Fibroblast of the aortic adventitia (primary cell): Measurements from ENCODE around the gene AKR1A1. TPM values are rescaled to one million over a fixed set of nuclear protein-coding genes. Genes with fewer than 3 reads are reported as not detected.
"Not testable (repeated sequence)": the region's sequence is repeated elsewhere in the genome, so short reads cannot be mapped to it uniquely, and the experiment has no call there.

ENCODE experiments used
- DNase-seq: peaks from one replicate; pipeline ENCODE4 v3.0.0-alpha.2; 2010; ENCODE audit warnings: low read depth
- H3K4me3 ChIP-seq: 2 replicates; pipeline ENCODE4 v1.5.1; 2011; ENCODE audit warnings: low read depth, mild to moderate bottlenecking, control low read depth, low read length, moderate library complexity
- total RNA-seq: library from RNA; depleted of rRNA; stranded (reverse); fragments of >200 nt; gene quantifications from 2 replicates; pipeline ENCODE4 v1.2.3, GENCODE V29; 2012; ENCODE audit warnings: low replicate concordance
- TF ChIP-seq, protein P1 (sequence below): IDR thresholded peaks from 2 replicates; pipeline ENCODE4 v1.5.1; 2011; ENCODE audit warnings: mild to moderate bottlenecking, low read length, control low read depth, inconsistent platforms; ENCODE audit not compliant: insufficient read depth

Gene AKR1A1
- total RNA-seq, 1 donor = 128 TPM

DNA sequence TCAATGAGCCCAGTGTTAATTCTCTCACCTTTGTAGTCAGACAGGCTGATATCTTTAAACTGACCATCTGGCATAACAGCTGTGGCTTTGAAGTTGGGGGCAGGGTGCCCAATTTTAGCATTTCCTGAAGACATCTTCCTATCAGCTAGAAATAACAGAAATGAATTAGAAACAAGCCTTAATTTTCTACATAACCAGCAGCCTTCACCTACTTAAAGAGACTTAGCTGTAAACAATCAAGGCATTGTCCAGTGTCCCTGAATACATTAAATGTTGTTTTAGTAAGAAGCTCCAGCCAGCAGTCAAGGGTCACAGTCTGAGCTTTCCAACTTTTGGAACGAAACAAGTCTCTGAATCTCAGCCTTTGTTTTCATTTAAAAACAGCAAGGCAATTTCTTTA, 31.7 kb upstream of the AKR1A1 start:
- H3K4me3 ChIP-seq = peak overlapping the region; percentile 56
- DNase-seq = no peak
- TF ChIP-seq, protein P1, sequence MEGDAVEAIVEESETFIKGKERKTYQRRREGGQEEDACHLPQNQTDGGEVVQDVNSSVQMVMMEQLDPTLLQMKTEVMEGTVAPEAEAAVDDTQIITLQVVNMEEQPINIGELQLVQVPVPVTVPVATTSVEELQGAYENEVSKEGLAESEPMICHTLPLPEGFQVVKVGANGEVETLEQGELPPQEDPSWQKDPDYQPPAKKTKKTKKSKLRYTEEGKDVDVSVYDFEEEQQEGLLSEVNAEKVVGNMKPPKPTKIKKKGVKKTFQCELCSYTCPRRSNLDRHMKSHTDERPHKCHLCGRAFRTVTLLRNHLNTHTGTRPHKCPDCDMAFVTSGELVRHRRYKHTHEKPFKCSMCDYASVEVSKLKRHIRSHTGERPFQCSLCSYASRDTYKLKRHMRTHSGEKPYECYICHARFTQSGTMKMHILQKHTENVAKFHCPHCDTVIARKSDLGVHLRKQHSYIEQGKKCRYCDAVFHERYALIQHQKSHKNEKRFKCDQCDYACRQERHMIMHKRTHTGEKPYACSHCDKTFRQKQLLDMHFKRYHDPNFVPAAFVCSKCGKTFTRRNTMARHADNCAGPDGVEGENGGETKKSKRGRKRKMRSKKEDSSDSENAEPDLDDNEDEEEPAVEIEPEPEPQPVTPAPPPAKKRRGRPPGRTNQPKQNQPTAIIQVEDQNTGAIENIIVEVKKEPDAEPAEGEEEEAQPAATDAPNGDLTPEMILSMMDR = no peak

GRCh38 chr1:45519774-45520173, 30.9 kb upstream of the AKR1A1 start:
- H3K4me3 ChIP-seq = peak overlapping the region; percentile 92
- not testable (repeated sequence) for DNase-seq

- peak within 1 kb of the TSS; percentile 92 for H3K4me3 ChIP-seq
- TF ChIP-seq, protein P1 = peak; percentile 28
- DNase-seq = peak; percentile 95
Measured at GRCh38 chr1:45521413-45522323, 29.0 kb upstream of the AKR1A1 start, which contains the start of gene PRDX1. Gene PRDX1, minus strand, starts transcription at chr1:45521884. Its CDS starts 2,841 bp downstream, at chr1:45519043.

DNA sequence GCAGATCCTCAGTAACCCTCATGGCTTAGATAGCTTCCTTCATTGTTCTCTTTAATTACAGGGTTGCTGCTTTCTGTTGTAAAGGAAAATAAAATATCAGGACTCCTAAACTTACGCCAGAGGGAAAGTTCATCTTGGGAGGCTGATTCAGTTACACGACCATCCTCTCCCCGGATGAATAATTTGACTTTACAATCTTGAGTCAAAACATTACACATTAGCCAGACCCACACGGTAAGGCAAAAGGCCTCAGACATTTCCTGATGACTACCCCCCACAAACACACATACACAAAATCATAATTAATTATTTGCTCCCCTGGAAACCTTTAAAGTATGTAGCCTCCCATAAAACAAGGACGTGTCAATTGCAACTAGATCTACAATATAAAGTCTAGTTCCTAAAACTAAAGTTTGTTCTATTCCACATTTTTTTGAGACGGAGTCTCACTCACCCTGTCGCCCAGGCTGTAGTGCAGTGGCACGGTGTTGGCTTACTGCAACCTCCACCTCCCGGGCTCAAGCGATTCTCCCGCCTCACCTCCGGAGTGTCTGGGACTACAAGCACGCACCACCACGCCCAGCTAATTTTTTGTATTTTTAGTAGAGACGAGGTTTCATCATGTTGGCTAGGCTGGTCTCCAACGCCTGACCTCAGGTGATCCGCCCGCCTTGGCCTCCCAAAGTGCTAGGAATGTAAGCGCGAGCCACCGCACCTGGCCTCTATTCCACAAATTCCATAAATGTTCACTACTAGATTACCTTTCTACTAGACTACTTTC, 28.1 kb upstream of the AKR1A1 start:
- no peak for DNase-seq
- TF ChIP-seq, protein P1 = no peak

DNA sequence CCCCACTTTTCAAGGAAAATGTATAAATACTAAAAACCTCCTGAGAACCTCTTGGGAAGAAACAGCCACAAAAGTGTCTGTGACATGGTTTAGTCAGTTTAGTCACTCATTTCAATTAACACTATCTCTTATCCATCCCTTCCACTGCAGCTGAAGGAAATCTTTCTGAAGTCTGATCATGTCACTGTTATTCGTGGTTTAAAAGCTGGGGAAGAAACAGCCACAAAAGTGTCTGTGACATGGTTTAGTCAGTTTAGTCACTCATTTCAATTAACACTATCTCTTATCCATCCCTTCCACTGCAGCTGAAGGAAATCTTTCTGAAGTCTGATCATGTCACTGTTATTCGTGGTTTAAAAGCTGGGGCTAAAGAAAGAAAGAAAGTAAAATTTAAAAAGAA, 27.1 kb upstream of the AKR1A1 start:
- DNase-seq, H3K4me3 ChIP-seq: not testable (repeated sequence)

More for the DNA sequence above, 28.1 kb upstream of the AKR1A1 start:
- H3K4me3 ChIP-seq = peak overlapping the region; percentile 92

GRCh38 chr1:45523975-45524374, 26.7 kb upstream of the AKR1A1 start:
- DNase-seq, H3K4me3 ChIP-seq: not testable (repeated sequence)

- TF ChIP-seq, protein P1 = no peak
- no peak overlapping the region for H3K4me3 ChIP-seq
- DNase-seq = no peak
Measured at GRCh38 chr1:45526135-45526644, 24.4 kb upstream of the AKR1A1 start.

DNA sequence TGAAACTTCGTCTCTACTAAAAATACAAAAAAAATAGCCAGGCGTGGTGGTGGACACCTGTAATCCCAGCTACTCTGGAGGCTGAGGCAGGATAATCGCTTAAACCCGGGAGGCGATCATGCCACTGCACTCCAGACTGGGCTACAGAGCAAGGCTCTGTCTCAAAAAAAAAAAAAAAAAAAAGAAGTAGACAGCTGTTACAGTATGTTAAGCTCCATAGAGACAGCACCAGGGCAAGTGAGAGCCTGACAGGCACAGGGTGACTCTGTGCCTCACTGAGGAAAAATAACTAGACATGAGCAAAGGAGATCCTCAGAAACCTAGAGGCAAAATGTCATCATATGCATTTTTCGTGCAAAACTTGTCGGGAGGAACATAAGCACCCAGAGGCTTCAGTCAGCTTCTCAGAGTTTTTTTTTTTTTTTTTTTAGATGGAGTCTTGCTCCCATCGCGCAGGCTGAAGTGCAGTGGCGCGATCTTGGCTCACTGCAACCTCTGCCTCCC, 19.9 kb upstream of the AKR1A1 start:
- no peak overlapping the region for H3K4me3 ChIP-seq
- TF ChIP-seq, protein P1 = no peak
- DNase-seq = no peak
